ENCODE data around the gene HPDL.

DNA sequence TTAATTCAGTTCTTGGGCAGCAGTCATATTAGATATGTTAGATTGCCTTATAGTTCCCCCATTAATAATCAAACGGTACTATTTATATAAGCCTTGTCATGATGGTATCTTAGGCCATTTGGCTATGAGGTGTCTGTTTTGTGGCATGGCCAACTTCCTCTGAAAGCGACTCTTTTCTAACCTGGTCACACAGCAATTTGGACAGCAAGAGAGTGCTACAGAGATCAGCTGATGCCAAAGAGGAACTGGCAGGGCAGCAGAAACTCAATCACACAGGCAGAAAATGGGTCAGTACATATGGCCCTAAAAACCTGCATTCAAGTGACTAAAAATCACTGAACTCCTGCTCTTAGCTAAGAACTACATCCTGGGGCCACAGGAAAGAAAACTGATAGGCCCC is 27.0 kb downstream of the HPDL start:
- TF ChIP-seq SNAI2 (CRISPR knock-in tag; IDR thresholded peaks at IDR 0.05): no peak
- no peak for TF ChIP-seq CSDC2 (CRISPR knock-in tag; IDR thresholded peaks at IDR 0.05)
- TF ChIP-seq, protein P1, sequence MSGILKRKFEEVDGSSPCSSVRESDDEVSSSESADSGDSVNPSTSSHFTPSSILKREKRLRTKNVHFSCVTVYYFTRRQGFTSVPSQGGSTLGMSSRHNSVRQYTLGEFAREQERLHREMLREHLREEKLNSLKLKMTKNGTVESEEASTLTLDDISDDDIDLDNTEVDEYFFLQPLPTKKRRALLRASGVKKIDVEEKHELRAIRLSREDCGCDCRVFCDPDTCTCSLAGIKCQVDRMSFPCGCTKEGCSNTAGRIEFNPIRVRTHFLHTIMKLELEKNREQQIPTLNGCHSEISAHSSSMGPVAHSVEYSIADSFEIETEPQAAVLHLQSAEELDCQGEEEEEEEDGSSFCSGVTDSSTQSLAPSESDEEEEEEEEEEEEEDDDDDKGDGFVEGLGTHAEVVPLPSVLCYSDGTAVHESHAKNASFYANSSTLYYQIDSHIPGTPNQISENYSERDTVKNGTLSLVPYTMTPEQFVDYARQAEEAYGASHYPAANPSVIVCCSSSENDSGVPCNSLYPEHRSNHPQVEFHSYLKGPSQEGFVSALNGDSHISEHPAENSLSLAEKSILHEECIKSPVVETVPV (CRISPR knock-in tag; IDR thresholded peaks at IDR 0.05): no peak
- TF ChIP-seq ZC3H10 (CRISPR knock-in tag; IDR thresholded peaks at IDR 0.05): no peak
- no peak for TF ChIP-seq GLIS3 (CRISPR knock-in tag; IDR thresholded peaks at IDR 0.05)
- no peak for TF ChIP-seq PATZ1 (CRISPR knock-in tag; IDR thresholded peaks at IDR 0.05; ENCODE audit: borderline replicate concordance)
- TF ChIP-seq RARB (CRISPR knock-in tag; IDR thresholded peaks at IDR 0.05): no peak

All from SK-N-SH treated with all-trans-retinoic acid at 6 μM for 48 hours (cell line).